ENCODE measurements around the gene NLRX1. TPM values are rescaled to one million over a fixed set of nuclear protein-coding genes. Genes with fewer than 3 reads are reported as not detected.

The NLRX1 gene
- total and polyA plus RNA-seq, 2 donors (not counting 3 experiments of a cell fraction or from before 2014, with no cell fraction given): 15.1 to 15.5 TPM

GRCh38 chr11:119153049-119153818, 15.3 kb upstream of the NLRX1 start:
- Histone ChIP-seq H3K79me2 (ENCODE audit: control insufficient read depth, insufficient read depth, low read length) (no peaks in the 10 kb centered on the region), H3K4me3 (replicated peaks in 1 of 3; ENCODE audit: insufficient read depth in 1 of 3, low read depth in 1 of 3, low read length in 3 of 3) (no peak overlapping the region), H3K27ac (ENCODE audit: insufficient read depth, low read depth, low read length) (no peak overlapping the region), H4K20me1 (replicated peaks; ENCODE audit: control insufficient read depth, extremely low read depth, insufficient read depth, low read length) (no peaks in the 10 kb centered on the region), H3K27me3 (ENCODE audit: control insufficient read depth in 2 of 2, insufficient read depth in 2 of 2, low read length in 2 of 2) (no peaks in the 10 kb centered on the region), H3K4me1 (ENCODE audit: control insufficient read depth, extremely low read depth, insufficient read depth, low read length) (peaks cover 4% of the 10 kb centered on the region), H3K4me2 (ENCODE audit: insufficient read depth, low read length) (no peak overlapping the region), H3K9ac (replicated peaks; ENCODE audit: extremely low read depth, insufficient read depth, low read length) (no peak overlapping the region), H3K36me3 (ENCODE audit: control insufficient read depth in 2 of 2, extremely low read depth in 1 of 2, insufficient read depth in 2 of 2, low read length in 2 of 2) (no peaks in the 10 kb centered on the region), H3K9me3 (replicated peaks; ENCODE audit: control insufficient read depth, insufficient read depth, low read length) (no peaks in the 10 kb centered on the region), H2AFZ (ENCODE audit: low read depth, low read length) (no peak overlapping the region), H3K9me1 (replicated peaks; ENCODE audit: control insufficient read depth, extremely low read depth, insufficient read depth, low read length) (no peaks in the 10 kb centered on the region)
- FAIRE-seq (no peak), DNase-seq (ENCODE audit: low read depth, low spot score) (no peak)
- intact Hi-C loops (cut with micrococcal nuclease) (loop anchor here (10.0 kb wide), 1 partner anchor 312 kb away; no protein-coding TSS in a partner anchor), dilution Hi-C loops (cut with MboI; ENCODE audit: extremely low pct_ligation_motif_present, low sequenced_read_pairs) (no loop called here)
- BruUV-seq (replicated peaks): no TSS peak
- ChIA-PET CTCF (interaction anchor here (0.9 to 1.8 kb wide), 6 partner anchors 8 to 41 kb away, joined by 3 to 10 read pairs (median 6); partner anchors contain the start of gene NLRX1), POLR2A (no interaction called here)
- TF ChIP-seq JUN (IDR thresholded peaks at IDR 0.05; ENCODE audit: borderline replicate concordance, insufficient read depth, insufficient read length, low read depth) (no peak), MYC (IDR thresholded peaks at IDR 0.05; ENCODE audit: low read depth, low read length) (no peak), MAX (IDR thresholded peaks at IDR 0.05; ENCODE audit: insufficient read depth, insufficient read length) (no peak), FOS (IDR thresholded peaks at IDR 0.05; ENCODE audit: borderline replicate concordance, insufficient read depth, low read length) (no peak)

GRCh38 chr11:119154178-119154577, 14.3 kb upstream of the NLRX1 start:
- TF ChIP-seq JUN (IDR thresholded peaks at IDR 0.05; ENCODE audit: borderline replicate concordance, insufficient read depth, insufficient read length, low read depth) (no peak), GATA2 (IDR thresholded peaks at IDR 0.05; ENCODE audit: insufficient read depth, insufficient read length, low read depth, low read length) (no peak), MAX (IDR thresholded peaks at IDR 0.05; ENCODE audit: insufficient read depth, insufficient read length) (no peak), MYC (IDR thresholded peaks at IDR 0.05; ENCODE audit: low read depth, low read length) (no peak), CTCF (IDR thresholded peaks at IDR 0.05; ENCODE audit: extremely low read depth in 1 of 2, insufficient read depth in 1 of 2, low read depth in 1 of 2, low read length in 2 of 2) (no peak), POLR2A (IDR thresholded peaks at IDR 0.05; ENCODE audit: low read depth, low read length) (no peak), POLR2AphosphoS5 (IDR thresholded peaks at IDR 0.05; ENCODE audit: insufficient read depth, low read depth, low read length) (no peak), FOS (IDR thresholded peaks at IDR 0.05; ENCODE audit: borderline replicate concordance, insufficient read depth, low read length) (no peak), EZH2 (IDR thresholded peaks at IDR 0.05; ENCODE audit: borderline replicate concordance, low read depth, low read length, severe bottlenecking) (no peak)
- dilution Hi-C loops (cut with MboI; ENCODE audit: extremely low pct_ligation_motif_present, low sequenced_read_pairs): no loop called here
- DNase-seq (ENCODE audit: low read depth, low spot score) (no peak), FAIRE-seq (no peak)
- BruUV-seq (replicated peaks): no TSS peak
- intact Hi-C loops (cut with micrococcal nuclease): loop anchor here (10.0 kb wide), 1 partner anchor 311 kb away; no protein-coding TSS in a partner anchor
- H3K9me1 ChIP-seq (replicated peaks; ENCODE audit: control insufficient read depth, extremely low read depth, insufficient read depth, low read length): no peaks in the 10 kb centered on the region
- H3K79me2 ChIP-seq (ENCODE audit: control insufficient read depth, insufficient read depth, low read length): no peaks in the 10 kb centered on the region
- H3K4me1 ChIP-seq (ENCODE audit: control insufficient read depth, extremely low read depth, insufficient read depth, low read length): peaks cover 3% of the 10 kb centered on the region
- H3K4me3 ChIP-seq (replicated peaks in 1 of 3; ENCODE audit: insufficient read depth in 1 of 3, low read depth in 1 of 3, low read length in 3 of 3): no peak overlapping the region
- H3K9ac ChIP-seq (replicated peaks; ENCODE audit: extremely low read depth, insufficient read depth, low read length): no peak overlapping the region
- H3K36me3 ChIP-seq (ENCODE audit: control insufficient read depth in 2 of 2, extremely low read depth in 1 of 2, insufficient read depth in 2 of 2, low read length in 2 of 2): no peaks in the 10 kb centered on the region
- ChIA-PET CTCF (interaction anchor here (0.7 to 1.8 kb wide), 4 partner anchors 10 to 168 kb away, joined by 3 to 9 read pairs (median 3); no protein-coding TSS in a partner anchor), POLR2A (interaction anchor here (0.7 kb wide), 1 partner anchor 9 kb away, joined by 3 read pairs; no protein-coding TSS in a partner anchor)
- H3K9me3 ChIP-seq (replicated peaks; ENCODE audit: control insufficient read depth, insufficient read depth, low read length): no peaks in the 10 kb centered on the region
- H3K4me2 ChIP-seq (ENCODE audit: insufficient read depth, low read length): no peak overlapping the region
- H4K20me1 ChIP-seq (replicated peaks; ENCODE audit: control insufficient read depth, extremely low read depth, insufficient read depth, low read length): no peaks in the 10 kb centered on the region
- H2AFZ ChIP-seq (ENCODE audit: low read depth, low read length): no peak overlapping the region
- no peak overlapping the region for H3K27ac ChIP-seq (ENCODE audit: insufficient read depth, low read depth, low read length)
- no peaks in the 10 kb centered on the region for H3K27me3 ChIP-seq (ENCODE audit: control insufficient read depth in 2 of 2, insufficient read depth in 2 of 2, low read length in 2 of 2)
